ENCODE measurements around the gene ERVH48-1.
"Not testable (repeated sequence)": the region's sequence is repeated elsewhere in the genome, so short reads cannot be mapped to it uniquely, and the experiment has no call there.

The ERVH48-1 gene

GRCh38 chr21:42925114-42925926 is at the start of gene ERVH48-1:
Gene ERVH48-1 (minus strand): TSS chr21:42925630. CDS start chr21:42919006, 6,624 bp downstream.
- Histone ChIP-seq H3K36me3 (ENCODE audit: control insufficient read depth, low read depth, low read length) (no peaks in the 10 kb centered on the region), H3K27ac (ENCODE audit: low read length) (peak within 1 kb of the TSS; percentile 65), H3K9me3 (ENCODE audit: control insufficient read depth, low read depth, low read length) (no peaks in the 10 kb centered on the region), H3K9ac (ENCODE audit: low read length) (peak within 1 kb of the TSS; percentile 55), H3K4me1 (ENCODE audit: control insufficient read depth, low read depth, low read length) (peaks cover 15% of the 10 kb centered on the region), H3K27me3 (ENCODE audit: control insufficient read depth, insufficient read depth, low read length) (no peaks in the 10 kb centered on the region), H3K4me3 (ENCODE audit: low read length) (no peak within 1 kb of the TSS)

DNA sequence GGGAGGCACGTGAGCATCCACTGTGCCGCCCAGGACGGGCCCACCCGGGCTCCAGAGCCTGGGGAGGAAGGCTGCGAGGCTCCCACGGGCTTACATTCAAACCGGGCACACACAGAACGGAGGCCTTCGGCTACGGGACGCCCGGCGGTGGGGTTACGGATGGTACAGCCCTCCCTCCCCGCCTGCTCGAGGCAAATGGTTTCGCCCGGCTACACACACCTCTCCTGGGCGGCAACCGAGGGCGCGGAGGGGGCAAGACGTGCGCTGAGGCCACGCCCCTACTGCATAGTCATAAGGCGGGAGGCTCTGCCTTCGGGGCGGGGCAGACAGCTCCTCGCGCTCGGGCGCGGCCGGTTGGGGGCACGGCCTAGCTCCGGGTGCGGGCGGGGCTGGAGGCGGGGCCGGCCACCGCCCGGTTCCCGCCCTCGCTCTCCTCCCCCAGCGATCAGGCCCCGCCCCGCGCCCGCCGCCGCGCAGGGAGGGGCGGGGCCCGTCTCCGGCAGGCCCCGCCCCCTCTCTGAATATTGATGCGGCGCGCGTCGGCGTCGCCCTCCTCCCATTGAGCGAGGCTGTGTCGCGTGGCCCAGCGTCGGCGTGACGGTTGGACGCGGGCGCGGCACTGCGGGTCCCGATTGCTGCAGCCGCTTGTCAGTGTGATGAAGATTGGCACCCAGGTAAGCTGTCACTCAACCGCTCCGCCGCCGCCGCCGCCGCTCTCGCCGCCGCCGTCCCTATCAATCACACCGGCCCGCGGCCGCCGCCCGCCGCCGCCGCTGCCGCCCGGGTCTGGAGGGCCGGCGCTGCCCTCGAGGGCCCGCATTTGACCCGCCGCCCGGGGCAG is 48.8 kb upstream of the ERVH48-1 start, which contains the start of gene PKNOX1:
Gene PKNOX1 (plus strand): TSS at position 572 of the 841 bp plus-strand sequence. CDS start 29,820 bp downstream, outside the sequence.
- Histone ChIP-seq H3K9ac (ENCODE audit: low read length) (peak within 1 kb of the TSS; percentile 90), H3K27ac (ENCODE audit: low read length) (peak within 1 kb of the TSS; percentile 81), H3K9me3 (ENCODE audit: control insufficient read depth, low read depth, low read length) (no peaks in the 10 kb centered on the region), H3K36me3 (ENCODE audit: control insufficient read depth, low read depth, low read length) (peaks cover 18% of the 10 kb centered on the region), H3K4me3 (ENCODE audit: low read length) (peak within 1 kb of the TSS; percentile 62), H3K27me3 (ENCODE audit: control insufficient read depth, insufficient read depth, low read length) (no peaks in the 10 kb centered on the region), H3K4me1 (ENCODE audit: control insufficient read depth, low read depth, low read length) (peaks cover 40% of the 10 kb centered on the region)

DNA sequence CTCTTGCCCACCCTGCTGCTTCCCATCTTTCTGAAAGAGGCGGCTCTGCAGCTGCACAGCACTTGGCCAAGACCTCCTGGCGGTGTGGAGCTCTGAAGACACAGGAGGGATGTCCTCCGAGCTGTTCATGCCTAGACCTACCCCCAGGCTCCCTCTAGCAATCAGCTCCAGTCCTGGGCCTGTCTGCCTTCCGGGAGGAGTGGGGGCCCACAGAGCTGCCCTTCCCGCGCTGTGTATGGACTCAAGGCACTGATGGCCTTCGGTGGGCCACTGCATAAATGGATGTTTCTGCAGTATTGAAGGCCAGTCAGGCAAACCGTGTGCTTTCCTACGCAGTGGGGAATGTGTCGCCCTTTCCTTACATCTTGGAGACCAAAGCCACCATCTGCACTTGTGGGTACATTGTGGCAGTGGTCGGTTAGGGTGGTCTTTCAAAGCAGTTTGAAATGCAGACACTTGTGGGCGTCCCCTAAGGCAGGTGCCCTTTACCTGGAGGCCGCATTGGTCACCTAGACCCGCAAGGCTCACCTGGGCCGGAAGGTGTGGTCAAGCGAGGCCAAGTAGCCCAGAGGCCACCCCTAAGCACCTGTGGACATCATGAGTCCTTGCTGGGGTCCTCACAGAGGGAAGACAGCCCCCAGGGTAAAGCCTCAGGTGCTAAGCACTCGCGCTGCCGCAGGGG is 48.0 kb upstream of the ERVH48-1 start:
- Histone ChIP-seq H3K36me3 (ENCODE audit: control insufficient read depth, low read depth, low read length) (peaks cover 14% of the 10 kb centered on the region), H3K9ac (ENCODE audit: low read length) (peak overlapping the region; percentile 52), H3K27me3 (ENCODE audit: control insufficient read depth, insufficient read depth, low read length) (no peaks in the 10 kb centered on the region), H3K4me3 (ENCODE audit: low read length) (peak overlapping the region; percentile 49), H3K27ac (ENCODE audit: low read length) (peak overlapping the region; percentile 78), H3K9me3 (ENCODE audit: control insufficient read depth, low read depth, low read length) (no peaks in the 10 kb centered on the region), H3K4me1 (ENCODE audit: control insufficient read depth, low read depth, low read length) (peaks cover 40% of the 10 kb centered on the region)

GRCh38 chr21:42971897-42972275 is 46.5 kb upstream of the ERVH48-1 start:
- H3K27ac ChIP-seq (ENCODE audit: low read length): no peak overlapping the region
- H3K9ac ChIP-seq (ENCODE audit: low read length): no peak overlapping the region
- no peaks in the 10 kb centered on the region for H3K9me3 ChIP-seq (ENCODE audit: control insufficient read depth, low read depth, low read length)
- H3K36me3 ChIP-seq (ENCODE audit: control insufficient read depth, low read depth, low read length): peaks cover 6% of the 10 kb centered on the region
- H3K27me3 ChIP-seq (ENCODE audit: control insufficient read depth, insufficient read depth, low read length): no peaks in the 10 kb centered on the region
- peaks cover 35% of the 10 kb centered on the region for H3K4me1 ChIP-seq (ENCODE audit: control insufficient read depth, low read depth, low read length)
- H3K4me3 ChIP-seq (ENCODE audit: low read length): no peak overlapping the region

DNA sequence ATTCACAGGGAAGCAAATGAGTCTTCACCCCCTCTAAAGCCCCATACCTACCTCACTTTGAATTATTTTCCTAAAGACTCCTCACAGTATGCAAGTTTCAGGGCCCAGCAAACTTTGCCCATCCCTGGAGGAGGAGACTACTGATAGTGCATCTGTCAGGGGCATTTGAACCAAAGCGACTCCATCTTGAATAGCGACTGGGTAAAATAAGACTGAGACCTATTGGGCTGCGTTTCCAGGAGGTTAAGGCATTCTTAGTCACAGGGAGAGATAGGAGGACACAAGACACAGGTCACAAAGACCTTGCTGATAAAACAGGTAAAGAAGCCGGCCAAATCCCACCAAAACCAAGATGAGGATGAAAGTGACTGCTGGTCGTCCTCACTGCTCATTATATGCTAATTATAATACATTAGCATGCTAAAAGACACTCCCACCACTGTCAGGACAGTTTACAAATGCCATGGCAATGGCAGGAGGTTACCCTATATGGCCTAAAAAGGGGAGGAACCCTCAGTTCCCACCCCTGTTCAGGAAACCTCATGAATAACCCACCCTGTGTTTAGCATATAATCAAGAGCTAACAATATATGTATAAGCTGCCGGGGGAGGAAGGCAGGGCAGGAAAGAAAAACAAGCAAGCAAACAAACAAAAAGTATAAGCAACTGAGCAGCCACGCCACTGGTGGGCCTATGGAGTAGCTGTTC is 45.7 kb upstream of the ERVH48-1 start:
- Histone ChIP-seq H3K9ac (ENCODE audit: low read length) (no peak overlapping the region), H3K27ac (ENCODE audit: low read length) (no peak overlapping the region), H3K27me3 (ENCODE audit: control insufficient read depth, insufficient read depth, low read length) (no peaks in the 10 kb centered on the region), H3K36me3 (ENCODE audit: control insufficient read depth, low read depth, low read length) (no peaks in the 10 kb centered on the region), H3K4me3 (ENCODE audit: low read length) (no peak overlapping the region), H3K9me3 (ENCODE audit: control insufficient read depth, low read depth, low read length) (no peaks in the 10 kb centered on the region), H3K4me1 (ENCODE audit: control insufficient read depth, low read depth, low read length) (peaks cover 27% of the 10 kb centered on the region)

GRCh38 chr21:42969193-42969600 is 43.8 kb upstream of the ERVH48-1 start:
- Histone ChIP-seq H3K9ac (ENCODE audit: low read length) (no peak overlapping the region), H3K9me3 (ENCODE audit: control insufficient read depth, low read depth, low read length) (no peaks in the 10 kb centered on the region), H3K27ac (ENCODE audit: low read length) (no peak overlapping the region), H3K27me3 (ENCODE audit: control insufficient read depth, insufficient read depth, low read length) (no peaks in the 10 kb centered on the region), H3K36me3 (ENCODE audit: control insufficient read depth, low read depth, low read length) (no peaks in the 10 kb centered on the region), H3K4me3 (ENCODE audit: low read length) (no peak overlapping the region), H3K4me1 (ENCODE audit: control insufficient read depth, low read depth, low read length) (peaks cover 23% of the 10 kb centered on the region)

- not testable (repeated sequence) for H3K27me3 ChIP-seq (ENCODE audit: control insufficient read depth, insufficient read depth, low read length); H3K9me3 ChIP-seq (ENCODE audit: control insufficient read depth, low read depth, low read length); H3K9ac ChIP-seq (ENCODE audit: low read length); H3K4me3 ChIP-seq (ENCODE audit: low read length); H3K36me3 ChIP-seq (ENCODE audit: control insufficient read depth, low read depth, low read length); H3K27ac ChIP-seq (ENCODE audit: low read length)
- peaks cover 14% of the 10 kb centered on the region for H3K4me1 ChIP-seq (ENCODE audit: control insufficient read depth, low read depth, low read length)
Measured at GRCh38 chr21:42967616-42968015, 42.2 kb upstream of the ERVH48-1 start.

- Histone ChIP-seq H3K9ac (ENCODE audit: low read length) (no peak overlapping the region), H3K4me1 (ENCODE audit: control insufficient read depth, low read depth, low read length) (no peaks in the 10 kb centered on the region), H3K4me3 (ENCODE audit: low read length) (no peak overlapping the region), H3K27ac (ENCODE audit: low read length) (no peak overlapping the region), H3K36me3 (ENCODE audit: control insufficient read depth, low read depth, low read length) (no peaks in the 10 kb centered on the region), H3K27me3 (ENCODE audit: control insufficient read depth, insufficient read depth, low read length) (no peaks in the 10 kb centered on the region), H3K9me3 (ENCODE audit: control insufficient read depth, low read depth, low read length) (no peaks in the 10 kb centered on the region)
Measured at GRCh38 chr21:42965211-42965560, 39.8 kb upstream of the ERVH48-1 start.

DNA sequence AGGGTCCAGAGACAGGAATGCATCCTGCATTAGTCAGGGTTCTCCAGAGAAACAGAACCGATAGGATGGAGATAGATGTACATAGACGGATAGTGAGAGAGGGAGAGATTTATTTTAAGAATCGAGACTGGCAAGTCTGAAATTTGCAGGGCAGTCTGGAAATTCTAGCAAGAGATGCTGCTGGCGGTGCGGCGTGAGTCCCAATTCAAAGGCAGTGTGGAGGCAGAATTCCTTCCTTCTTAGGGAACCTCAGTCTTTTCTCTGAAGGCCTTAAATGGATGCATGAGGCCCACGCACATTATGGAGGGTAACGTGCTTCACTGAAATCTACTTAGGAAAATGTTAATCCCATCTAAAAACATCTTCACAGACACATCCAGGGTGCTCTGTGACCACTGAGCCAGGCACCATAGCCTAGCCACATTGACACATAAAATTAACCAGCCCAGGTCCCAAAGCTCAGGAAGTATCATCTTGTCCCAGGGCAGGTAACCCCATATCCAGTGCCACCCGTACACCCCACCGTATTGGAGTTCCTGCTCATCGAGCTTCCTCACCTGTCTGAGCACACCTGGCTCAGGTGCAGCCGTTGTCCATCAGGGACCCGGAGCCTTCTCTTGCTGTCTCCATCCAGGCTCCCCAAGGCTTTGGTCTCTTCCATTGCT is 39.2 kb upstream of the ERVH48-1 start:
- no peaks in the 10 kb centered on the region for H3K27me3 ChIP-seq (ENCODE audit: control insufficient read depth, insufficient read depth, low read length)
- H3K9me3 ChIP-seq (ENCODE audit: control insufficient read depth, low read depth, low read length): no peaks in the 10 kb centered on the region
- H3K36me3 ChIP-seq (ENCODE audit: control insufficient read depth, low read depth, low read length): no peaks in the 10 kb centered on the region
- no peaks in the 10 kb centered on the region for H3K4me1 ChIP-seq (ENCODE audit: control insufficient read depth, low read depth, low read length)
- no peak overlapping the region for H3K27ac ChIP-seq (ENCODE audit: low read length)
- no peak overlapping the region for H3K9ac ChIP-seq (ENCODE audit: low read length)
- no peak overlapping the region for H3K4me3 ChIP-seq (ENCODE audit: low read length)

GRCh38 chr21:42964086-42964485 is 38.7 kb upstream of the ERVH48-1 start:
- H3K27me3 ChIP-seq (ENCODE audit: control insufficient read depth, insufficient read depth, low read length): no peaks in the 10 kb centered on the region
- no peaks in the 10 kb centered on the region for H3K9me3 ChIP-seq (ENCODE audit: control insufficient read depth, low read depth, low read length)
- no peaks in the 10 kb centered on the region for H3K4me1 ChIP-seq (ENCODE audit: control insufficient read depth, low read depth, low read length)

More at GRCh38 chr21:42964086-42964485, 38.7 kb upstream of the ERVH48-1 start:
- no peak overlapping the region for H3K4me3 ChIP-seq (ENCODE audit: low read length)
- H3K9ac ChIP-seq (ENCODE audit: low read length): no peak overlapping the region
- H3K36me3 ChIP-seq (ENCODE audit: control insufficient read depth, low read depth, low read length): no peaks in the 10 kb centered on the region
- no peak overlapping the region for H3K27ac ChIP-seq (ENCODE audit: low read length)
